Breast epithelium (tissue), 3 donors: ENCODE results near the gene SLC43A2.

Experiments used
- CTCF ChIP-seq, 3 donors: fragments of 450-650 bp; IDR thresholded peaks; one replicate each; pipeline ENCODE4 v1.5.1; 2016 to 2017; ENCODE audit warnings: antibody characterized with exemption in 3 of 3, mild to moderate bottlenecking in 3 of 3, moderate library complexity in 3 of 3
- POLR2A ChIP-seq: fragments of 450-650 bp; IDR thresholded peaks from one replicate; pipeline ENCODE4 v1.6.1; 2016; ENCODE audit warnings: antibody characterized with exemption, mild to moderate bottlenecking, moderate library complexity
- POLR2AphosphoS5 ChIP-seq, 3 donors: sonication (generic); formaldehyde crosslinking; IDR thresholded peaks; one replicate each; pipeline ENCODE4 v1.6.1; 2017; ENCODE audit warnings: antibody characterized with exemption in 3 of 3

DNA sequence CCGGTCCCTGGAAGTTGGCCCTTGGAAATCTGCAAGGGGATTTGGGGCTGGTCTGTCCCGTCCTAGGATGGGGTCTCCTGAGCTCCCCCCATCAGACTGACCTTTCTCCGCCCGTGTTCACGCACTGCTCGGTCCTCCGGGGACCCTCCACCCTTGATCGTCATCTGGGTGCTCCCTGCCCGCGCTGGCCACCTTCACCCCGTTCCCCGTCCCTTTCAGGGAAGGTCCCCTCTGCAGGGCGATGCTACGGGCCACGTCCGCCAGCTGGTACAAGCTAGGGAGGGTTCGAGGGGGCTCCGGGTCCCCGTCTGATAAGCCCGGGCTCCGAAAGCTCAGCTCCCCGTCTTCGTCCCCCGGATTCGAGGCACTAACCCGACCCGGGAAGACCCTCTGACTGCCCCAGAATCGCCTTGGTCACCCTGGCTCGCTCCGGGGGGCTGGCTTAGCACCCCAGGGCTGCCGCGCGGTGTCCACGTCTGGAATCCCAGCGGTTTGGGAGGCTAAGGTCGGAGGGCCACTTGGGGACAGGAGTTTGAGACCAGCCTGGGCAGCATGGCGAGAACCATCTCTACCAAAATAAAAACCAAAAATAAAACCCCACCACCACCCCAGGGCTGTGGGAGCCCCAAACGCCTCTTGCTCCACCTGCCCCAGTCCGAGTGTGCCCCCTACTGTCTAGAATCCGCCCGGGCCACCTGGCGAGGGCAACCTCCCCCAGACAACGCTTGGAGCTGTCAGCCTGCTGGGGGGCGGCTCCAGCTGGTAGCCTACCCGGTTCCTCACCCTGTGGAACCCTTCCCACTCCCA is 1.1 kb upstream of the SLC43A2 start:
- TF ChIP-seq POLR2A = no peak
- peak; percentile 41 to 71 (median 43) for TF ChIP-seq CTCF (IDR thresholded peaks at IDR 0.05)
- no peak for TF ChIP-seq POLR2AphosphoS5 (IDR thresholded peaks at IDR 0.05)
